ENCODE measurements around the gene ERVFRD-1. TPM values are rescaled to one million over a fixed set of nuclear protein-coding genes. Genes with fewer than 3 reads are reported as not detected.

The ERVFRD-1 gene
- total and polyA plus RNA-seq, 7 donors, result 0.04 to 0.11 (median 0.06) TPM; not detected in 4

- Histone ChIP-seq H3K4me1 (no peaks in the 10 kb centered on the region), H3K27me3 (ENCODE audit: insufficient read depth in 3 of 3, low read length in 2 of 3) (no peaks in the 10 kb centered on the region), H3K9me3 (no peaks in the 10 kb centered on the region), H3K4me3 (no peak overlapping the region), H3K27ac (no peak overlapping the region), H3K36me3 (ENCODE audit: insufficient read depth in 1 of 2, low read depth in 1 of 2) (no peaks in the 10 kb centered on the region)
- intact Hi-C loops (cut with DNase I), result loop anchor here (2.0 to 10.0 kb wide), 3 partner anchors 352 to 430 kb away; no protein-coding TSS in a partner anchor
- DNase-seq (peak; percentile 71 to 85), ATAC-seq (peak; percentile 77 to 96 (median 90))
- TF ChIP-seq CTCF (IDR thresholded peaks at IDR 0.05), result peak; percentile 87
- 21 to 26% (median 25%) methylated on average over 6 of the region's 6 CpGs for WGBS, 3 donors
Observed at GRCh38 chr6:11144393-11144851, 32.9 kb upstream of the ERVFRD-1 start.

GRCh38 chr6:11143394-11144371 lies 32.2 kb upstream of the ERVFRD-1 start:
- no peaks in the 10 kb centered on the region for H3K9me3 ChIP-seq
- H3K36me3 ChIP-seq (ENCODE audit: insufficient read depth in 1 of 2, low read depth in 1 of 2), result no peaks in the 10 kb centered on the region
- no peak for TF ChIP-seq CTCF (IDR thresholded peaks at IDR 0.05)
- no peaks in the 10 kb centered on the region for H3K4me1 ChIP-seq
- DNase-seq (peak; percentile 73 to 75), ATAC-seq (peak; percentile 60 to 88 (median 74))
- no peak overlapping the region for H3K4me3 ChIP-seq
- intact Hi-C loops (cut with DNase I), result loop anchor here (2.0 to 10.0 kb wide), 3 partner anchors 353 to 431 kb away; no protein-coding TSS in a partner anchor
- H3K27ac ChIP-seq, result no peak overlapping the region
- WGBS, 3 donors, result 85 to 93% (median 85%) methylated on average over 10 of the region's 10 CpGs
- H3K27me3 ChIP-seq (ENCODE audit: insufficient read depth in 3 of 3, low read length in 2 of 3), result no peaks in the 10 kb centered on the region

- H3K27me3 ChIP-seq (ENCODE audit: insufficient read depth in 3 of 3, low read length in 2 of 3), result no peaks in the 10 kb centered on the region
- no peaks in the 10 kb centered on the region for H3K9me3 ChIP-seq
- intact Hi-C loops (cut with DNase I), result loop anchor here in 1 of 2 donors (10.0 kb wide), 1 partner anchor 432 kb away; no protein-coding TSS in a partner anchor
- H3K36me3 ChIP-seq (ENCODE audit: insufficient read depth in 1 of 2, low read depth in 1 of 2), result no peaks in the 10 kb centered on the region
- H3K4me3 ChIP-seq, result no peak overlapping the region
- no peak overlapping the region for H3K27ac ChIP-seq
- TF ChIP-seq CTCF (IDR thresholded peaks at IDR 0.05), result no peak
- WGBS, 3 donors, result 93 to 95% (median 95%) methylated on average over 8 of the region's 8 CpGs
- no peak for ATAC-seq
- H3K4me1 ChIP-seq, result no peaks in the 10 kb centered on the region
- no peak for DNase-seq
Observed at GRCh38 chr6:11142296-11143027, 30.9 kb upstream of the ERVFRD-1 start.

- intact Hi-C loops (cut with DNase I), result loop anchor here in 1 of 2 donors (10.0 kb wide), 1 partner anchor 434 kb away; no protein-coding TSS in a partner anchor
- H3K27me3 ChIP-seq (ENCODE audit: insufficient read depth in 3 of 3, low read length in 2 of 3), result no peaks in the 10 kb centered on the region
- WGBS, 3 donors, result 78 to 83% (median 81%) methylated on average over 3 of the region's 3 CpGs
Observed at GRCh38 chr6:11141295-11141694, 29.8 kb upstream of the ERVFRD-1 start.

More at GRCh38 chr6:11141295-11141694, 29.8 kb upstream of the ERVFRD-1 start:
- ATAC-seq, result no peak
- Histone ChIP-seq H3K4me1 (no peaks in the 10 kb centered on the region), H3K4me3 (no peak overlapping the region), H3K27ac (no peak overlapping the region), H3K36me3 (ENCODE audit: insufficient read depth in 1 of 2, low read depth in 1 of 2) (peaks cover 0 to under 1% of the 10 kb centered on the region in 2 donors), H3K9me3 (no peaks in the 10 kb centered on the region)
- DNase-seq, result no peak
- no peak for TF ChIP-seq CTCF (IDR thresholded peaks at IDR 0.05)

Data from psoas muscle (tissue), 8 donors.